Esophagus muscularis mucosa (tissue), 4 donors: ENCODE data around the gene TTLL3.

Source experiments
- EP300 ChIP-seq: sonication (generic); formaldehyde crosslinking; IDR thresholded peaks from one replicate; pipeline ENCODE4 v1.6.1; 2017; ENCODE audit warnings: antibody characterized with exemption
- POLR2A ChIP-seq: fragments of 450-650 bp; IDR thresholded peaks from one replicate; pipeline ENCODE4 v1.6.1; 2017; ENCODE audit warnings: antibody characterized with exemption, moderate library complexity, mild to moderate bottlenecking, low read depth
- POLR2AphosphoS5 ChIP-seq, 2 donors: sonication (generic); formaldehyde crosslinking; IDR thresholded peaks; one replicate each; pipeline ENCODE4 v1.6.1; 2017; ENCODE audit warnings: antibody characterized with exemption in 2 of 2
- TF ChIP-seq, protein P1 (sequence below), 3 experiments: fragments of 200-600 bp in 2 of 3; fragments of 450-650 bp in 1 of 3; sonication (generic) in 2 of 3; IDR thresholded peaks; one replicate each; pipeline ENCODE4 v1.5.1; 2017 to 2019; ENCODE audit warnings: antibody characterized with exemption in 3 of 3, mild to moderate bottlenecking in 2 of 3, moderate library complexity in 1 of 3

DNA sequence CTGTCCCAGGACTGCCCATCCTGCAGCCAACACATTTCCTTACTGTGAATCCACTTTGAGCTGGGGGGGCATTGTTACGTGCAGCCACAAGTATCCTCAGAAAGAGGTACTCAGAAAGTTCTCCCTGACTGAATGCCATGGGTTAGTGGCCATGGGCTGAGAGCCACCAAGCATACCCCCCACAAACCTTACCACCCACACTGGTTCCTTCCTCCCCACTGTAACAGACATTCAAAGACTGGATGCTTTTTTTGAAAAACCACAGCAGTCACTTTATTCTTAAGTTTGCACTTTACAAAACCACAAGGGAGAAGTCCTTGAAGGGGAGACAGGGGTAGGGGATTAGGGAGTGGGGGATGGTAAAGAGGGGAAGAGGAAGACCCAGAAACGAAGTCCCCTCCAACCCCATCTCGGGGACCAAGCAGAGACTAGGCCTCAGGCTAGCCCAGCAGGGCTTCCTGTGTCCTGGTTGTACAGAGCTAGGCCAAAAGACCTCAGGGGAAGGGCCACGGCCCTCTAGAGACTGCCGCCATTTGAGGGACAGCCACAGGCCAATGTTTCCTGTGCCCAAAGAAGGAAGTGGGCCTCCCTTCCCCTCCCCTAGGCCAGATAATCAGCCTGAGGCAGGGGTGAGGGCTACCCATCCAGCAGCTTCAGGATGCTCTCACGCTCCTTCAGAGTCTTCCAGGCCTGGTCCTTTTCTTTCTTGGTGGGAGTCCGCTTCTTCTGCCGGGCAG is 30.2 kb upstream of the TTLL3 start:
- TF ChIP-seq, protein P1, sequence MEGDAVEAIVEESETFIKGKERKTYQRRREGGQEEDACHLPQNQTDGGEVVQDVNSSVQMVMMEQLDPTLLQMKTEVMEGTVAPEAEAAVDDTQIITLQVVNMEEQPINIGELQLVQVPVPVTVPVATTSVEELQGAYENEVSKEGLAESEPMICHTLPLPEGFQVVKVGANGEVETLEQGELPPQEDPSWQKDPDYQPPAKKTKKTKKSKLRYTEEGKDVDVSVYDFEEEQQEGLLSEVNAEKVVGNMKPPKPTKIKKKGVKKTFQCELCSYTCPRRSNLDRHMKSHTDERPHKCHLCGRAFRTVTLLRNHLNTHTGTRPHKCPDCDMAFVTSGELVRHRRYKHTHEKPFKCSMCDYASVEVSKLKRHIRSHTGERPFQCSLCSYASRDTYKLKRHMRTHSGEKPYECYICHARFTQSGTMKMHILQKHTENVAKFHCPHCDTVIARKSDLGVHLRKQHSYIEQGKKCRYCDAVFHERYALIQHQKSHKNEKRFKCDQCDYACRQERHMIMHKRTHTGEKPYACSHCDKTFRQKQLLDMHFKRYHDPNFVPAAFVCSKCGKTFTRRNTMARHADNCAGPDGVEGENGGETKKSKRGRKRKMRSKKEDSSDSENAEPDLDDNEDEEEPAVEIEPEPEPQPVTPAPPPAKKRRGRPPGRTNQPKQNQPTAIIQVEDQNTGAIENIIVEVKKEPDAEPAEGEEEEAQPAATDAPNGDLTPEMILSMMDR (IDR thresholded peaks at IDR 0.05) = no peak
- TF ChIP-seq POLR2AphosphoS5 (IDR thresholded peaks at IDR 0.05) = no peak
- TF ChIP-seq POLR2A = no peak
- no peak for TF ChIP-seq EP300
